SK-N-SH (cell line): ENCODE results near the gene CASS4. TPM values are rescaled to one million over a fixed set of nuclear protein-coding genes. Genes with fewer than 3 reads are reported as not detected.

Source experiments
- CTCF ChIA-PET: fragments of 300-600, 350-600 bp; formaldehyde crosslinking; extraction: SDS; loops from one replicate; lab custom pipeline; 2021; lab: Yijun Ruan, JAX
- POLR2A ChIA-PET: fragments of 350-600 bp; sonication (Branson Sonifier 250); formaldehyde crosslinking; extraction: SDS; loops from one replicate; lab custom pipeline; 2020; ENCODE audit warnings: antibody characterized with exemption, inconsistent platforms; lab: Yijun Ruan, JAX
- DNase-seq: peaks from one replicate; pipeline ENCODE4 v3.0.0; 2012
- H2AFZ ChIP-seq: fragments of 200-600 bp; sonication (generic); 2 replicates; pipeline ENCODE4 v1.8.1; 2016; ENCODE audit warnings: antibody characterized with exemption, mild to moderate bottlenecking, low read depth
- H3F3A ChIP-seq: fragments of 200-600 bp; sonication (generic); replicated peaks from 2 replicates; pipeline ENCODE3; 2016; ENCODE audit warnings: antibody characterized with exemption, mild to moderate bottlenecking; ENCODE audit not compliant: insufficient read depth
- H3K27ac ChIP-seq, 2 experiments: fragments of 200-500 bp in 1 of 2; fragments of 200-600 bp in 1 of 2; sonication (Bioruptor generic) in 1 of 2; sonication (generic), shearing (Covaris generic) in 1 of 2; 2 replicates each; pipeline versions ENCODE4 v1.5.1 to v1.6.1; 2014 to 2016; ENCODE audit warnings: low read depth in 2 of 2, inconsistent platforms in 1 of 2, low read length in 1 of 2, mild to moderate bottlenecking in 1 of 2, mixed read lengths in 1 of 2
- H3K27me3 ChIP-seq: fragments of 200-600 bp; sonication (generic), shearing (Covaris generic); 2 replicates; pipeline ENCODE4 v1.6.1; 2016; ENCODE audit warnings: mixed run types; ENCODE audit not compliant: insufficient read depth
- H3K36me3 ChIP-seq, 2 experiments: fragments of 200-500 bp in 1 of 2; fragments of 200-600 bp in 1 of 2; sonication (Bioruptor generic) in 1 of 2; sonication (generic) in 1 of 2; replicated peaks in 1 of 2; 2 replicates each; pipeline versions ENCODE3 to v1.5.1; 2014 to 2016; ENCODE audit warnings: low read length in 1 of 2, mild to moderate bottlenecking in 1 of 2; ENCODE audit not compliant: insufficient read depth in 2 of 2, control insufficient read depth in 1 of 2
- H3K4me1 ChIP-seq, 2 experiments: fragments of 200-500 bp in 1 of 2; fragments of 200-600 bp in 1 of 2; sonication (Bioruptor generic) in 1 of 2; sonication (generic), shearing (Covaris generic) in 1 of 2; 2 replicates each; pipeline versions ENCODE4 v1.5.1 to v1.6.1; 2014 to 2016; ENCODE audit warnings: low read depth in 1 of 2, low read length in 1 of 2, mixed run types in 1 of 2; ENCODE audit not compliant: insufficient read depth in 2 of 2, control insufficient read depth in 1 of 2
- H3K4me2 ChIP-seq: fragments of 200-600 bp; sonication (generic), shearing (Covaris generic); 2 replicates; pipeline ENCODE4 v1.6.1; 2017; ENCODE audit warnings: mixed run types
- H3K4me3 ChIP-seq, 2 experiments: fragments of 200-500 bp in 1 of 2; fragments of 200-600 bp in 1 of 2; sonication (Bioruptor generic) in 1 of 2; sonication (generic), shearing (Covaris generic) in 1 of 2; 2 replicates each; pipeline versions ENCODE4 v1.5.1 to v1.8.1; 2014 to 2016; ENCODE audit warnings: low read depth in 2 of 2, inconsistent platforms in 1 of 2, low read length in 1 of 2, mild to moderate bottlenecking in 1 of 2, mixed read lengths in 1 of 2, moderate library complexity in 1 of 2
- H3K79me2 ChIP-seq: fragments of 200-600 bp; sonication (generic); 2 replicates; pipeline ENCODE4 v1.8.1; 2017; ENCODE audit warnings: mild to moderate bottlenecking; ENCODE audit not compliant: insufficient read depth
- H3K9ac ChIP-seq: fragments of 200-600 bp; sonication (generic); 2 replicates; pipeline ENCODE4 v1.6.1; 2017; ENCODE audit warnings: mixed run types
- H3K9me2 ChIP-seq: fragments of 200-600 bp; sonication (generic); 2 replicates; pipeline ENCODE4 v1.6.1; 2017; ENCODE audit warnings: mixed run types
- H3K9me3 ChIP-seq: fragments of 200-600 bp; sonication (generic); 2 replicates; pipeline ENCODE4 v1.6.1; 2017; ENCODE audit warnings: mixed run types, mild to moderate bottlenecking, moderate library complexity
- H4K20me1 ChIP-seq: fragments of 200-600 bp; sonication (generic); 2 replicates; pipeline ENCODE4 v1.6.1; 2017; ENCODE audit warnings: mild to moderate bottlenecking, mixed run types; ENCODE audit not compliant: insufficient read depth
- CTCF ChIP-seq: fragments of 200-600 bp; sonication (generic); IDR thresholded peaks from 2 replicates; pipeline ENCODE4 v1.6.1; 2017; ENCODE audit warnings: antibody characterized with exemption, mild to moderate bottlenecking, moderate library complexity
- ELF1 ChIP-seq: IDR thresholded peaks from 2 replicates; pipeline ENCODE4 v1.4.0; 2012
- EP300 ChIP-seq, 2 experiments: IDR thresholded peaks; 2 replicates each; pipeline versions ENCODE4 v1.4.0 to v1.6.1; 2012; ENCODE audit warnings: borderline replicate concordance in 1 of 2, low read depth in 1 of 2, low read length in 1 of 2
- FOSL2 ChIP-seq: IDR thresholded peaks from 2 replicates; pipeline ENCODE4 v1.4.0; 2012; ENCODE audit warnings: low read depth, mild to moderate bottlenecking, moderate library complexity, borderline replicate concordance
- GABPA ChIP-seq: IDR thresholded peaks from 2 replicates; pipeline ENCODE4 v1.4.0; 2012; ENCODE audit warnings: low read depth, mild to moderate bottlenecking
- GATA2 ChIP-seq: sonication (generic); formaldehyde crosslinking; IDR thresholded peaks from 2 replicates; pipeline ENCODE4 v1.5.0; 2020; ENCODE audit warnings: mild to moderate bottlenecking, missing genetic modification reagents
- IRF3 ChIP-seq: fragments of 150-350 bp; IDR thresholded peaks from 2 replicates; pipeline ENCODE4 v1.6.1; 2016; ENCODE audit warnings: mild to moderate bottlenecking, low read depth, low read length
- JUND ChIP-seq: IDR thresholded peaks from 2 replicates; pipeline ENCODE4 v1.4.0; 2012
- NRF1 ChIP-seq: IDR thresholded peaks from 2 replicates; pipeline ENCODE4 v1.6.1; 2012; ENCODE audit warnings: low read depth, mild to moderate bottlenecking, low read length
- POLR2AphosphoS5 ChIP-seq: IDR thresholded peaks from 2 replicates; pipeline ENCODE4 v1.6.1; 2012; ENCODE audit warnings: low read depth, low read length
- RCOR1 ChIP-seq: fragments of 150-350 bp; IDR thresholded peaks from 2 replicates; pipeline ENCODE4 v1.6.1; 2017; ENCODE audit warnings: antibody characterized with exemption, low read length
- RXRA ChIP-seq: IDR thresholded peaks from 2 replicates; pipeline ENCODE4 v1.4.0; 2012; ENCODE audit warnings: low read depth, mild to moderate bottlenecking, borderline replicate concordance
- SMC3 ChIP-seq: IDR thresholded peaks from 2 replicates; pipeline ENCODE4 v1.6.1; 2012; ENCODE audit warnings: low read depth, low read length, improper control_type of control experiment
- USF1 ChIP-seq: IDR thresholded peaks from 2 replicates; pipeline ENCODE4 v1.4.0; 2012; ENCODE audit warnings: low read depth, borderline replicate concordance
- USF2 ChIP-seq: fragments of 150-350 bp; IDR thresholded peaks from 2 replicates; pipeline ENCODE4 v1.6.1; 2017; ENCODE audit warnings: antibody characterized with exemption, low read length, low read depth, borderline replicate concordance
- YY1 ChIP-seq: IDR thresholded peaks from 2 replicates; pipeline ENCODE4 v1.4.0; 2012; ENCODE audit warnings: low read depth, mild to moderate bottlenecking
- WGBS: methylation state at CpG from one replicate; pipeline ENCODE4 v1.1.6; 2017; ENCODE audit warnings: low lambda C conversion rate; 5-methylcytosine and 5-hydroxymethylcytosine counted together
- polyA plus RNA-seq, 3 experiments: library from polyadenylated mRNA; depleted of rRNA; stranded (reverse); fragments of >200 nt; gene quantifications; 2 replicates each; pipeline ENCODE4 v1.2.3, GENCODE V29; 2012
- TF ChIP-seq, protein P1 (sequence below): IDR thresholded peaks from 2 replicates; pipeline ENCODE4 v1.4.0; 2012; ENCODE audit warnings: low read depth, borderline replicate concordance

CASS4 gene
- polyA plus RNA-seq, 1 of the 3 experiments (the other 2 are of a cell fraction): not detected

DNA sequence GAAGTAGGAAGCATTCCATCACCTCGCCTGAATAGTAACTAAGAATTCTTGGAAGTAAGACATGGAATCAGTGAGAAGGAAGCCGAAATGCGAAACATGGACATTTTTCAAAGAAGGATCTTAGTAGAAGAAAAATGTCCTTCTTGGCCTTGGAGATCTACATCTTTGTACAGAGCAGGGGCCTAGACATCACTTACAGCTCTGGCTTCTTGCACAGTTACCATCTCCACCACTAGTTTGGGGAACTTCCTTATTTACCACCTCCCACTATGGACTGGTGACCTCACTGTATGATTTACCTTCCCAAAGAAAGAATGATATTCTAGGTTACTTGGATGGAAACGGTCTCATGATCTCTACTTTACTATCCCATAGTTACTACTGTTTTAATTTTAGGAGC is 15.7 kb downstream of the CASS4 start:
- Histone ChIP-seq H3K4me3 (no peak overlapping the region), H3K27me3 (no peaks in the 10 kb centered on the region), H3K9me3 (no peaks in the 10 kb centered on the region), H3K4me1 (0 out of 4 replicates have a peak, but pooled peaks cover 0 to 2% of the 10 kb centered on the region in 2 experiments), H3K36me3 (no peaks in the 10 kb centered on the region), H3K27ac (no peak overlapping the region), H3K9ac (no peak overlapping the region), H3K4me2 (no peak overlapping the region), H2AFZ (no peak overlapping the region), H3K79me2 (no peaks in the 10 kb centered on the region), H3F3A (no peaks in the 10 kb centered on the region), H4K20me1 (no peaks in the 10 kb centered on the region), H3K9me2 (no peaks in the 10 kb centered on the region)
- 80% methylated on average over 4 of the region's 4 CpGs for WGBS
- ChIA-PET POLR2A (interaction anchor here (0.6 kb wide), 1 partner anchor 134 kb away, joined by 3 read pairs; no protein-coding TSS in a partner anchor), CTCF (no interaction called here)
- no peak for DNase-seq
- TF ChIP-seq YY1: no peak
- TF ChIP-seq EP300 (IDR thresholded peaks at IDR 0.05; ENCODE audit: borderline replicate concordance in 1 of 2, low read depth in 1 of 2, low read length in 1 of 2): no peak
- no peak for TF ChIP-seq JUND
- no peak for TF ChIP-seq POLR2AphosphoS5
- TF ChIP-seq SMC3: no peak
- no peak for TF ChIP-seq CTCF

DNA sequence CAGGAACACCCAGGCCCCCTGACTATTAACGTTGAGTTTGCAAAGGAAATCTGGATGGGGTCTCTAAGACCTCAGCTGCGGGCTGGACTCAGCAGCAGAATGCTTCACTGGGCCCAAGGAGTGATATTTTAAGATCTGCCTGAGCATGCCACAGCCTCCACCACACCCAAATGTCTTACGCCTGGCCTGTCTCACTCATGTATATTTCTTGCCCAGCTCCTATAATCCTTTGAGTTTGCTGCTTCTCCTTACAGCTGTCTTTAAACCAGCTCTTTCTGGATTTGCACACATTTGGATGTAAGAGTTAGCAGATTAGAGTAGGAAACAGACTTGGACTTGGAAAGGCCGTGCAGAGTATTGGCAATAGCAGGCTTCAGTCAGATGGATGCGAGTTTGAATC is 16.4 kb downstream of the CASS4 start:
- Histone ChIP-seq H3K4me2 (no peak overlapping the region), H3K9ac (no peak overlapping the region), H2AFZ (no peak overlapping the region), H4K20me1 (no peaks in the 10 kb centered on the region), H3K36me3 (no peaks in the 10 kb centered on the region), H3K4me1 (no peaks in the 10 kb centered on the region), H3K79me2 (no peaks in the 10 kb centered on the region), H3K27ac (no peak overlapping the region), H3K9me2 (no peaks in the 10 kb centered on the region), H3F3A (no peaks in the 10 kb centered on the region), H3K27me3 (no peaks in the 10 kb centered on the region), H3K9me3 (no peaks in the 10 kb centered on the region), H3K4me3 (no peak overlapping the region)
- ChIA-PET POLR2A (interaction anchor here (0.6 kb wide), 1 partner anchor 134 kb away, joined by 3 read pairs; no protein-coding TSS in a partner anchor), CTCF (no interaction called here)
- TF ChIP-seq RCOR1: no peak
- no peak for TF ChIP-seq GABPA
- no peak for TF ChIP-seq RXRA
- 62% methylated on average over 5 of the region's 5 CpGs for WGBS
- DNase-seq: no peak

- Histone ChIP-seq H4K20me1 (no peaks in the 10 kb centered on the region), H3K4me2 (no peak overlapping the region), H2AFZ (no peak overlapping the region), H3F3A (no peaks in the 10 kb centered on the region), H3K4me3 (no peak overlapping the region), H3K9me3 (no peaks in the 10 kb centered on the region), H3K4me1 (no peaks in the 10 kb centered on the region; a peak in 1 of 4 replicates), H3K36me3 (no peaks in the 10 kb centered on the region), H3K27me3 (no peaks in the 10 kb centered on the region), H3K27ac (no peak overlapping the region), H3K9me2 (no peaks in the 10 kb centered on the region), H3K9ac (no peak overlapping the region), H3K79me2 (no peaks in the 10 kb centered on the region)
- POLR2A ChIA-PET: no interaction called here
- 71% methylated on average over 8 of the region's 8 CpGs for WGBS
- DNase-seq: no peak
- CTCF ChIA-PET: interaction anchor here (0.6 kb wide), 1 partner anchor 31 kb away, joined by 3 read pairs; no protein-coding TSS in a partner anchor
- TF ChIP-seq NRF1: no peak
- TF ChIP-seq GABPA: no peak
- no peak for TF ChIP-seq USF2
- no peak for TF ChIP-seq ELF1
- TF ChIP-seq FOSL2: no peak
- TF ChIP-seq GATA2 (CRISPR knock-in tag): no peak
- no peak for TF ChIP-seq IRF3
- TF ChIP-seq USF1: no peak
- TF ChIP-seq, protein P1, sequence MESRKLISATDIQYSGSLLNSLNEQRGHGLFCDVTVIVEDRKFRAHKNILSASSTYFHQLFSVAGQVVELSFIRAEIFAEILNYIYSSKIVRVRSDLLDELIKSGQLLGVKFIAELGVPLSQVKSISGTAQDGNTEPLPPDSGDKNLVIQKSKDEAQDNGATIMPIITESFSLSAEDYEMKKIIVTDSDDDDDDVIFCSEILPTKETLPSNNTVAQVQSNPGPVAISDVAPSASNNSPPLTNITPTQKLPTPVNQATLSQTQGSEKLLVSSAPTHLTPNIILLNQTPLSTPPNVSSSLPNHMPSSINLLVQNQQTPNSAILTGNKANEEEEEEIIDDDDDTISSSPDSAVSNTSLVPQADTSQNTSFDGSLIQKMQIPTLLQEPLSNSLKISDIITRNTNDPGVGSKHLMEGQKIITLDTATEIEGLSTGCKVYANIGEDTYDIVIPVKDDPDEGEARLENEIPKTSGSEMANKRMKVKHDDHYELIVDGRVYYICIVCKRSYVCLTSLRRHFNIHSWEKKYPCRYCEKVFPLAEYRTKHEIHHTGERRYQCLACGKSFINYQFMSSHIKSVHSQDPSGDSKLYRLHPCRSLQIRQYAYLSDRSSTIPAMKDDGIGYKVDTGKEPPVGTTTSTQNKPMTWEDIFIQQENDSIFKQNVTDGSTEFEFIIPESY: no peak
Observed at GRCh38 chr20:56428881-56429280, 16.8 kb downstream of the CASS4 start.
